Activated CD4-positive, alpha-beta memory T cell treated with anti-CD3 and anti-CD28 coated beads, Interleukin-2, amount 10 ng/mL, durations not matched to agents 7 days and 5 days (primary cell): ENCODE measurements around the gene IFNK. TPM values are rescaled to one million over a fixed set of nuclear protein-coding genes. Genes with fewer than 3 reads are reported as not detected.

ENCODE experiments used
- CTCF ChIA-PET: fragments of 350-600 bp; sonication (Branson Sonifier 250); formaldehyde crosslinking; loops from one replicate; lab custom pipeline; 2021; ENCODE audit warnings: antibody characterized with exemption, inconsistent platforms; lab: Charles Lee
- POLR2A ChIA-PET: fragments of 350-600 bp; sonication (Branson Sonifier 250); formaldehyde crosslinking; loops from one replicate; lab custom pipeline; 2021; ENCODE audit warnings: antibody characterized with exemption; lab: Charles Lee
- DNase-seq: peaks from one replicate; pipeline ENCODE4 v3.0.0-alpha.2; 2020
- H3K27ac Mint-ChIP-seq: one replicate; pipeline ENCODE4 v1.8.0; 2021; ENCODE audit warnings: mild to moderate bottlenecking, mixed read lengths
- H3K27me3 Mint-ChIP-seq: one replicate; pipeline ENCODE4 v1.8.0; 2021; ENCODE audit warnings: mixed read lengths
- H3K36me3 Mint-ChIP-seq: one replicate; pipeline ENCODE4 v1.8.0; 2021; ENCODE audit warnings: low read depth, mixed read lengths
- H3K4me1 Mint-ChIP-seq: one replicate; pipeline ENCODE4 v1.8.0; 2021; ENCODE audit warnings: mixed read lengths
- H3K4me3 Mint-ChIP-seq: one replicate; pipeline ENCODE4 v1.8.0; 2021; ENCODE audit warnings: mild to moderate bottlenecking, mixed read lengths
- H3K9me3 Mint-ChIP-seq: one replicate; pipeline ENCODE4 v1.8.0; 2021; ENCODE audit warnings: mixed read lengths
- total RNA-seq, 2 experiments: library from RNA; stranded (reverse); gene quantifications; one replicate each; pipeline ENCODE4 v1.2.3, GENCODE V29; 2021

The IFNK gene
- not detected for total RNA-seq

GRCh38 chr9:27524236-27524635, at the start of gene IFNK:
IFNK (plus strand) TSS chr9:27524290; CDS start chr9:27524337, 47 bp downstream.
- H3K4me3 Mint-ChIP-seq, result no peak within 1 kb of the TSS
- no peaks in the 10 kb centered on the region for H3K36me3 Mint-ChIP-seq
- H3K9me3 Mint-ChIP-seq, result no peaks in the 10 kb centered on the region
- ChIA-PET POLR2A (no interaction called here), CTCF (interaction anchor here (0.7 kb wide), 1 partner anchor 191 kb away, joined by 4 read pairs; no protein-coding TSS in a partner anchor)
- H3K27ac Mint-ChIP-seq, result no peak within 1 kb of the TSS
- DNase-seq, result no peak
- peaks cover 36% of the 10 kb centered on the region for H3K27me3 Mint-ChIP-seq
- H3K4me1 Mint-ChIP-seq, result peaks cover 9% of the 10 kb centered on the region

- CTCF ChIA-PET, result no interaction called here
- POLR2A ChIA-PET, result no interaction called here
- Mint-ChIP-seq H3K4me3 (no peak overlapping the region), H3K9me3 (no peaks in the 10 kb centered on the region), H3K36me3 (no peaks in the 10 kb centered on the region), H3K4me1 (peaks cover under 1% of the 10 kb centered on the region), H3K27ac (no peak overlapping the region), H3K27me3 (no peaks in the 10 kb centered on the region)
- no peak for DNase-seq
Measured at GRCh38 chr9:27474305-27474704, 49.8 kb upstream of the IFNK start.

- Mint-ChIP-seq H3K4me1 (no peaks in the 10 kb centered on the region), H3K36me3 (no peaks in the 10 kb centered on the region), H3K9me3 (no peaks in the 10 kb centered on the region), H3K27me3 (no peaks in the 10 kb centered on the region), H3K4me3 (no peak overlapping the region), H3K27ac (no peak overlapping the region)
- CTCF ChIA-PET, result interaction anchor here (0.9 kb wide), 1 partner anchor 54 kb away, joined by 3 read pairs; the partner anchor contains the start of gene MOB3B
- no peak for DNase-seq
- POLR2A ChIA-PET, result no interaction called here
Measured at GRCh38 chr9:27475057-27475595, 49.0 kb upstream of the IFNK start.

- ChIA-PET CTCF (no interaction called here), POLR2A (no interaction called here)
- H3K27ac Mint-ChIP-seq, result no peak overlapping the region
- no peaks in the 10 kb centered on the region for H3K4me1 Mint-ChIP-seq
- H3K4me3 Mint-ChIP-seq, result no peak overlapping the region
- no peak for DNase-seq
- H3K9me3 Mint-ChIP-seq, result peaks cover 4% of the 10 kb centered on the region
- H3K27me3 Mint-ChIP-seq, result no peaks in the 10 kb centered on the region
- no peaks in the 10 kb centered on the region for H3K36me3 Mint-ChIP-seq
Measured at GRCh38 chr9:27476870-27477515, 47.1 kb upstream of the IFNK start.

- POLR2A ChIA-PET, result no interaction called here
- H3K4me3 Mint-ChIP-seq, result no peak overlapping the region
- CTCF ChIA-PET, result no interaction called here
- H3K27me3 Mint-ChIP-seq, result no peaks in the 10 kb centered on the region
- DNase-seq, result no peak
- no peaks in the 10 kb centered on the region for H3K36me3 Mint-ChIP-seq
- H3K27ac Mint-ChIP-seq, result no peak overlapping the region
- H3K4me1 Mint-ChIP-seq, result no peaks in the 10 kb centered on the region
- H3K9me3 Mint-ChIP-seq, result peaks cover 4% of the 10 kb centered on the region
Measured at GRCh38 chr9:27478322-27478721, 45.8 kb upstream of the IFNK start.

GRCh38 chr9:27482709-27483108, 41.4 kb upstream of the IFNK start:
- Mint-ChIP-seq H3K27ac (no peak overlapping the region), H3K9me3 (peaks cover 4% of the 10 kb centered on the region), H3K4me3 (no peak overlapping the region), H3K4me1 (peaks cover 15% of the 10 kb centered on the region), H3K27me3 (no peaks in the 10 kb centered on the region), H3K36me3 (no peaks in the 10 kb centered on the region)
- no peak for DNase-seq
- ChIA-PET CTCF (no interaction called here), POLR2A (no interaction called here)

- Mint-ChIP-seq H3K36me3 (no peaks in the 10 kb centered on the region), H3K27me3 (no peaks in the 10 kb centered on the region), H3K4me1 (peaks cover 15% of the 10 kb centered on the region), H3K27ac (no peak overlapping the region), H3K9me3 (peaks cover 4% of the 10 kb centered on the region), H3K4me3 (no peak overlapping the region)
- POLR2A ChIA-PET, result no interaction called here
- CTCF ChIA-PET, result interaction anchor here (0.9 kb wide), 1 partner anchor 19 kb away, joined by 3 read pairs; no protein-coding TSS in a partner anchor
- no peak for DNase-seq
Measured at GRCh38 chr9:27483576-27483975, 40.5 kb upstream of the IFNK start.

GRCh38 chr9:27485158-27485557, 38.9 kb upstream of the IFNK start:
- Mint-ChIP-seq H3K36me3 (no peaks in the 10 kb centered on the region), H3K4me3 (no peak overlapping the region), H3K4me1 (peaks cover 18% of the 10 kb centered on the region), H3K9me3 (peaks cover 4% of the 10 kb centered on the region), H3K27ac (no peak overlapping the region), H3K27me3 (no peaks in the 10 kb centered on the region)
- peak; percentile 23 for DNase-seq
- ChIA-PET POLR2A (interaction anchor here (0.8 kb wide), 1 partner anchor 88 kb away, joined by 3 read pairs; no protein-coding TSS in a partner anchor), CTCF (no interaction called here)

GRCh38 chr9:27487128-27487640, 36.9 kb upstream of the IFNK start:
- H3K27ac Mint-ChIP-seq, result no peak overlapping the region
- CTCF ChIA-PET, result no interaction called here
- no peaks in the 10 kb centered on the region for H3K27me3 Mint-ChIP-seq

GRCh38 chr9:27487927-27488326, 36.2 kb upstream of the IFNK start:
- Mint-ChIP-seq H3K27ac (no peak overlapping the region), H3K36me3 (no peaks in the 10 kb centered on the region), H3K4me3 (no peak overlapping the region), H3K27me3 (no peaks in the 10 kb centered on the region), H3K9me3 (peaks cover 3% of the 10 kb centered on the region), H3K4me1 (peaks cover 18% of the 10 kb centered on the region)
- ChIA-PET POLR2A (no interaction called here), CTCF (no interaction called here)
- DNase-seq, result no peak

More at GRCh38 chr9:27487128-27487640, 36.9 kb upstream of the IFNK start:
- Mint-ChIP-seq H3K36me3 (no peaks in the 10 kb centered on the region), H3K4me1 (peaks cover 18% of the 10 kb centered on the region), H3K9me3 (no peaks in the 10 kb centered on the region), H3K4me3 (no peak overlapping the region)
- POLR2A ChIA-PET, result no interaction called here
- DNase-seq, result no peak

- no peak overlapping the region for H3K27ac Mint-ChIP-seq
- H3K36me3 Mint-ChIP-seq, result no peaks in the 10 kb centered on the region
- H3K4me3 Mint-ChIP-seq, result no peak overlapping the region
- H3K27me3 Mint-ChIP-seq, result no peaks in the 10 kb centered on the region
- peaks cover 18% of the 10 kb centered on the region for H3K4me1 Mint-ChIP-seq
- peaks cover 5% of the 10 kb centered on the region for H3K9me3 Mint-ChIP-seq
- ChIA-PET POLR2A (no interaction called here), CTCF (interaction anchor here (0.6 to 1.2 kb wide), 2 partner anchors 40 to 66 kb away, joined by 3 to 4 read pairs; partner anchors contain the start of gene MOB3B)
- DNase-seq, result no peak
Measured at GRCh38 chr9:27489087-27489876, 34.8 kb upstream of the IFNK start.

GRCh38 chr9:27491154-27491553, 32.9 kb upstream of the IFNK start:
- no peak overlapping the region for H3K27ac Mint-ChIP-seq
- ChIA-PET CTCF (no interaction called here), POLR2A (no interaction called here)
- no peak for DNase-seq
- H3K9me3 Mint-ChIP-seq, result peaks cover 8% of the 10 kb centered on the region
- peaks cover 3% of the 10 kb centered on the region for H3K4me1 Mint-ChIP-seq
- no peak overlapping the region for H3K4me3 Mint-ChIP-seq
- H3K27me3 Mint-ChIP-seq, result no peaks in the 10 kb centered on the region
- no peaks in the 10 kb centered on the region for H3K36me3 Mint-ChIP-seq

- H3K36me3 Mint-ChIP-seq, result no peaks in the 10 kb centered on the region
- ChIA-PET POLR2A (no interaction called here), CTCF (no interaction called here)
- peaks cover 8% of the 10 kb centered on the region for H3K9me3 Mint-ChIP-seq
- H3K4me3 Mint-ChIP-seq, result no peak overlapping the region
- H3K4me1 Mint-ChIP-seq, result peaks cover 11% of the 10 kb centered on the region
- H3K27me3 Mint-ChIP-seq, result no peaks in the 10 kb centered on the region
- no peak for DNase-seq
- no peak overlapping the region for H3K27ac Mint-ChIP-seq
Measured at GRCh38 chr9:27495480-27496134, 28.5 kb upstream of the IFNK start.
